Spinal cord (tissue), 10 donors: ENCODE data around the gene CENPB. TPM values are rescaled to one million over a fixed set of nuclear protein-coding genes. Genes with fewer than 3 reads are reported as not detected.

ENCODE experiments used
- DNase-seq, 6 donors: peaks; one replicate each; pipeline versions ENCODE4 v3.0.0 to v3.0.0-alpha.2; 2013 to 2015; ENCODE audit warnings: low spot score in 6 of 6, low read depth in 4 of 6
- H3K27ac ChIP-seq: one replicate; pipeline ENCODE4 v1.5.1; 2013; ENCODE audit warnings: low read depth, low read length, control low read depth
- H3K27me3 ChIP-seq: one replicate; pipeline ENCODE4 v1.6.1; 2013; ENCODE audit warnings: low read length; ENCODE audit not compliant: control insufficient read depth, insufficient read depth
- H3K36me3 ChIP-seq: one replicate; pipeline ENCODE4 v1.6.1; 2013; ENCODE audit warnings: low read length; ENCODE audit not compliant: control insufficient read depth, insufficient read depth
- H3K4me1 ChIP-seq: one replicate; pipeline ENCODE4 v1.6.1; 2013; ENCODE audit warnings: low read length; ENCODE audit not compliant: control insufficient read depth, insufficient read depth
- H3K4me3 ChIP-seq: one replicate; pipeline ENCODE4 v1.5.1; 2013; ENCODE audit warnings: low read depth, low read length, control low read depth
- H3K9me3 ChIP-seq: one replicate; pipeline ENCODE4 v1.6.1; 2013; ENCODE audit warnings: low read length; ENCODE audit not compliant: control insufficient read depth, insufficient read depth
- WGBS: methylation state at CpG from one replicate; pipeline ENCODE4 v1.1.5; 2013; ENCODE audit warnings: missing lambda C conversion rate; ENCODE audit not compliant: insufficient coverage; 5-methylcytosine and 5-hydroxymethylcytosine counted together
- polyA plus RNA-seq, 2 donors: library from polyadenylated mRNA; unstranded; fragments of 120-200 nt; gene quantifications; one replicate each; pipeline ENCODE4 v1.2.1, GENCODE V29; 2013; ENCODE audit not compliant: insufficient read length in 2 of 2
- total RNA-seq, 2 donors: library from RNA; depleted of rRNA in 1 of 2; stranded (reverse); fragments of 120-200 nt in 1 of 2; fragments of >200 nt in 1 of 2; gene quantifications; one replicate each; pipeline versions ENCODE4 v1.2.3 to v1.2.4, GENCODE V29; 2013 to 2014
- donor health status: healthy.

Gene CENPB
- total and polyA plus RNA-seq, 4 donors, result 35.9 to 80.3 (median 75.2) TPM

DNA sequence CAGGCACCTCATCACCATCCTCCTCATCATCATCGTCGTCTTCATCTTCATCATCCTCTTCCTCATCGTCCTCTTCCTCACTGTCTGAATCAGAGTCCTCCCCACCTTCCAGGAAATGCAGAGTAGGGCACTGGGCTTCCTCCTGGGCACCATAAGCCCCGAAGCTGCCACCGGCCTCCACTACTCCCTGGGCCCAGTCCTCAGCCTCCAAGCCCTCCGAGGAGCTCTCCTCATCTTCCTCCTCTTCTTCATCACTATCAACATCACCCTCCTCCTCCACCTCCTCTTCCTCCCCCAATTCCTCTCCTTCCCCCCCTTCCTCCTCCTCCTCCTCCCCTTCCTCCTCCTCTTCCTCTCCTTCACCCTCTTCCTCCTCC lies 1.7 kb downstream of the CENPB start:
- DNase-seq, result no peak
- Histone ChIP-seq H3K36me3 (peaks cover 26% of the 10 kb centered on the region), H3K9me3 (no peaks in the 10 kb centered on the region), H3K27ac (no peak overlapping the region), H3K4me3 (peak overlapping the region; percentile 27), H3K4me1 (peaks cover 46% of the 10 kb centered on the region), H3K27me3 (no peaks in the 10 kb centered on the region)
- 91% methylated on average over 6 of the region's 6 CpGs for WGBS

- Histone ChIP-seq H3K4me1 (peaks cover 46% of the 10 kb centered on the region), H3K4me3 (no peak overlapping the region), H3K27ac (no peak overlapping the region), H3K27me3 (no peaks in the 10 kb centered on the region), H3K36me3 (peaks cover 26% of the 10 kb centered on the region), H3K9me3 (no peaks in the 10 kb centered on the region)
- 89% methylated on average over 16 of the region's 17 CpGs for WGBS
- DNase-seq, result no peak
These were observed 2.2 kb downstream of the CENPB start for GRCh38 chr20:3784216-3784853.

GRCh38 chr20:3783511-3784195 lies 2.9 kb downstream of the CENPB start:
- Histone ChIP-seq H3K27me3 (peaks cover 5% of the 10 kb centered on the region), H3K4me1 (peaks cover 52% of the 10 kb centered on the region), H3K36me3 (peaks cover 26% of the 10 kb centered on the region), H3K27ac (no peak overlapping the region), H3K4me3 (no peak overlapping the region), H3K9me3 (no peaks in the 10 kb centered on the region)
- WGBS, result 43% methylated on average over 7 of the region's 10 CpGs
- peak in 1 of 6 donors; percentile 58 for DNase-seq

DNA sequence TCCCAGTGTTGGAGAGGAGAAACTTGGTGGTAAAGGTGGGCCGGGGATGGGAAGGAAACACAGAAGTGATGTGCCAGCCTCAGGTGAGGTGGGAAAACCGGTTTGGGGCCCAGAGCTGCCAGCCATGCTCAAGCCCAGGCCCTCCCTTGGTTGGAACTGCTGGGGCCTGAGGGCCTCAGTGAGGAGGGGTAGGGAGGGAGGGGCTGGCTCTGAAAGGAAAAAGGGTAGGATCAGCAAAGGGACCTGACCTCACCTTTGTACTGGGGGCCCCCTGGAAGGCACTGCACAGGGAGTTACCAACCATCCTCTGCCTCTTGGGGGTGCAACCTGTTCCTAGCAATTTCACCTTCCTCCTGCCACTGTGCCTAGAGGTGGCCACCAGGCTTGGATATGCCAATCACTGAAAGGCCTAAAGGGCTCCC lies 3.5 kb downstream of the CENPB start:
- Histone ChIP-seq H3K4me1 (peaks cover 58% of the 10 kb centered on the region), H3K27ac (no peak overlapping the region), H3K4me3 (no peak overlapping the region), H3K27me3 (peaks cover 11% of the 10 kb centered on the region), H3K36me3 (peaks cover 26% of the 10 kb centered on the region), H3K9me3 (no peaks in the 10 kb centered on the region)
- DNase-seq, result no peak
- 38% methylated on average over 1 of the region's 2 CpGs for WGBS

- Histone ChIP-seq H3K4me3 (no peak overlapping the region), H3K27me3 (peaks cover 15% of the 10 kb centered on the region), H3K36me3 (peaks cover 26% of the 10 kb centered on the region), H3K4me1 (peaks cover 59% of the 10 kb centered on the region), H3K9me3 (no peaks in the 10 kb centered on the region), H3K27ac (no peak overlapping the region)
- 88% methylated on average over 5 of the region's 6 CpGs for WGBS
- DNase-seq, result no peak
These were observed 3.9 kb downstream of the CENPB start for GRCh38 chr20:3782597-3782996.

DNA sequence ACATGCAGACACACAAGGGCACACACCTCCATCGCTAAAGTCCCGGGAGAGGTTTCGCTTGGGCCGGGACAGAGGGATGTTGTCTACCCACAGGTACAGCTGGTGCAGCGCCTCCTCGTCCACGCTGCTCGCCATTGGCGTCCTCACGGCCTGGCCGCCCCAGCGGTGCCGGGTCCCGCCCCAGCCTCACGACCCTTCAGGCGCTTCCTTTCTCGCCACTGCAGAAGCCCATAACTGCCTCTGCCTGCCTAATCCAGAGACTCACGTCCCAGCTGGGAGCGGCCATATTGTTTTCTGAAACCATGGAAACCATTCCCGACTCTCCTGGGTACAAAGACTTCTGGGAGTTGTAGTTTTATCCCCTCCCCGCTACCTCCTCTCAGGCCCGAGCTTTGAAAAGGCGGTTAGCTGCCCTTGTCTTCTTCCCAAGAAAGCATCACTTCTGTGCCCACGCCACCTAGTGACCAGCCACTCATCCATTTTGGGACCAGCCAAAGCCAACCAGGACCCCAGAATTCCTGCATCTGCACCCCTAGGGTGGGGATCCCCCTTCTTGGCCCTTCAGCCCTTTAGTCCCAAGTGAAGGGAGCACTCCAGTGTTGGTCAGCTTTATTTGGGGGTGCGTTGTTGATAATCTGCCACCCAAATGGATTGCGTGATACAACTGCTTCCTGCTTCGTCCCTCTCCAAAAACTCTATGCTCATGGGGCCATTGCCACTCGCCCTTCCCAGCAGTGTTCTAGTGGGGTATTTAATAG lies 5.2 kb downstream of the CENPB start, which contains the start of gene SPEF1:
Gene SPEF1, minus strand, starts transcription at position 296 of the 758 bp plus-strand sequence. Its CDS starts 161 bp downstream, at position 135.
- H3K9me3 ChIP-seq, result no peaks in the 10 kb centered on the region
- H3K4me1 ChIP-seq, result peaks cover 63% of the 10 kb centered on the region
- WGBS, result 5% methylated on average over 22 of the region's 28 CpGs
- peaks cover 26% of the 10 kb centered on the region for H3K36me3 ChIP-seq
- DNase-seq, result peak; percentile 77 to 98 (median 90)
- peaks cover 21% of the 10 kb centered on the region for H3K27me3 ChIP-seq
- peak within 1 kb of the TSS; percentile 52 for H3K4me3 ChIP-seq
- peak within 1 kb of the TSS; percentile 47 for H3K27ac ChIP-seq

DNA sequence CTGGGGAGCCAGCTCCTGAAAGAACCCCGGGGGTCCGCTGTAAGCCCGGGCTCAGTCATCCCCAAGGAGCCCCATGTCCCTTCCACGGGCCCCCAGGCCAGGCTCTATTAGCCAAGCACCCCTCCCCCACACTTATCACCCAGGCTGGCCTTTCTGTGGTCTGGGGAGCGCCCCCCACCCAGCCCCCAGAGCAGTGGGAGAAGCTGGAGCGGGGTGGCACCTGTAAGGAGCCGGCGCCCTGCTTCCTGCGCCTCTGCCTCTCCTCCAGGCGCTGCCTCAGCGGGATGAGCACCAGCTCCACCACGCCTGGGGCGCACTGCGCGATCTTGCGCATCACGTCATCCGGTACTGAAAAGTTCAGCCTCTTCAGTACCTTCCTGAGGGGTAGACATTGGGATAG lies 7.6 kb downstream of the CENPB start:
- 29% methylated on average over 18 of the region's 18 CpGs for WGBS
- Histone ChIP-seq H3K9me3 (no peaks in the 10 kb centered on the region), H3K36me3 (peaks cover 10% of the 10 kb centered on the region), H3K27ac (no peak overlapping the region), H3K4me3 (no peak overlapping the region), H3K27me3 (peaks cover 21% of the 10 kb centered on the region), H3K4me1 (peaks cover 43% of the 10 kb centered on the region)
- no peak for DNase-seq

DNA sequence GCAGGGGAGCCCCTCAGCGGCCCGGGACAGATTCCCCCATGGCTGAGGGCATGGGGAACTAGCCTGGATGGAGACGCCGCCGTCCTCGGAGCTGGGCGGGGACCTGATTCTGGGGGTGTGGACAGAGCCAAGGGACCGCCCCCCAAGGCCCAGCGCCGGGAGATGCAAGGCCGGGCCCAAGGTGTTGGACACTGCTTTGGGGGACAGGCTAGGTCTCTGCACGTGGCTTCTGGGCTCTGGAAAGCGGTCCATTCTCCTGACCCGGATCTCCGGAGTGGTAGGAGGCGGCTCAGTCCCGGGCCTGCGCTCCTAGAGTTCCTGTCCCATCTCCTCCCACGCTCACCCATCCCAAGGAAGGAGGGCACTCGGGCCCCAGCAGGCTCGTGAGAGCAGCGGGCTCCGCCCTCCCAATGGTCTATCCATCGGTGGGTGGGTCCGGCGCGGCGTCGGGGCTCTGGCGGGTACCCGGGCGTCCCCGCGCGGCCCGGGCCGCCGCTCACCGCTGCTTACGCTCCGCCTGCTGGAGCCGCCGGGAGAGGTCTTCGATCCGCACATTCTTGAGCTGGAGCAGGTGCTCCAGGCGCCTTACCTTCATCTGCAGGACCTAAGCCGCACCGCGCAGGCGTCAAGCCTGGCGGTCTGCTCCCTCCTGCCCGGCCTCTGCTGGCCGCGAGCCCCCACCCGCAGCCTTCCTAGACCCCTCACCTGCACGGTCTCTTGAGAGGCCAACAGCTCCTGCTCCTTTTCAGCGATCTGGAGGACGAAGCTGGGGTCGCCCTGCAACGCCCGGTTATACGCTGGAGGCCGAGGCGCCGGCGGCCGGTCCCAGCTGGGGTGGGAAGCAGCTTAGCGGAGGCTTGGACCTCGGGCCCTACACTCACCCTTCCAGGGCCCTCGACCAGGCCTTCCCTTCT lies 8.6 kb downstream of the CENPB start:
- DNase-seq, result peak in 1 of 6 donors; percentile 74
- H3K36me3 ChIP-seq, result peaks cover 1% of the 10 kb centered on the region
- peaks cover 21% of the 10 kb centered on the region for H3K27me3 ChIP-seq
- WGBS, result 3% methylated on average over 70 of the region's 70 CpGs
- peak overlapping the region; percentile 47 for H3K4me3 ChIP-seq
- peaks cover 33% of the 10 kb centered on the region for H3K4me1 ChIP-seq
- H3K9me3 ChIP-seq, result no peaks in the 10 kb centered on the region
- no peak overlapping the region for H3K27ac ChIP-seq

DNA sequence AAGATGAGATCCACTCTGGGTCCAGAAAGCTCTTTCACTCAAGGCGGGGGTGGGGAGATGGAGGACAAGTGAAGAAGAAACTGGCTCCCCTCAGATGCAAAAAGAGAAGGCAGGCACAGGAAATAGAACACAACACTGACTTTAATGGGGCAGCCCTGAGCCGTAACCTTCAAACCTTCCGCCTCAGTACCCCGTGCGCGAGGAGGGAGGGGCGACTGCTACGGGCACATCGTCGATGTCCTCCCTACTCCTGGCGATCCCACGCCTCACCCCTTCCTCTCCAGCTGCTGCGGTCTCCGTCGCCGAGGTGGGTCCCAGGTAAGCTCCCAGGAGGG lies 9.2 kb downstream of the CENPB start:
- H3K9me3 ChIP-seq, result no peaks in the 10 kb centered on the region
- no peak for DNase-seq
- H3K4me1 ChIP-seq, result peaks cover 31% of the 10 kb centered on the region
- H3K36me3 ChIP-seq, result no peaks in the 10 kb centered on the region
- WGBS, result 4% methylated on average over 9 of the region's 16 CpGs
- H3K27ac ChIP-seq, result no peak overlapping the region
- H3K27me3 ChIP-seq, result peaks cover 21% of the 10 kb centered on the region
- H3K4me3 ChIP-seq, result peak overlapping the region; percentile 47
